Stimulated activated CD4-positive, alpha-beta T cell treated with anti-CD3 and anti-CD28 coated beads, Interleukin-1b, Interleukin-23, amount 100 ng/mL, for 4 hours (primary cell): ENCODE data around the gene MGAT5B.

Experiments used
- DNase-seq, 2 donors: peaks; one replicate each; pipeline ENCODE4 v3.0.0-alpha.2; 2020; ENCODE audit warnings: low read depth in 2 of 2

Gene MGAT5B

DNA sequence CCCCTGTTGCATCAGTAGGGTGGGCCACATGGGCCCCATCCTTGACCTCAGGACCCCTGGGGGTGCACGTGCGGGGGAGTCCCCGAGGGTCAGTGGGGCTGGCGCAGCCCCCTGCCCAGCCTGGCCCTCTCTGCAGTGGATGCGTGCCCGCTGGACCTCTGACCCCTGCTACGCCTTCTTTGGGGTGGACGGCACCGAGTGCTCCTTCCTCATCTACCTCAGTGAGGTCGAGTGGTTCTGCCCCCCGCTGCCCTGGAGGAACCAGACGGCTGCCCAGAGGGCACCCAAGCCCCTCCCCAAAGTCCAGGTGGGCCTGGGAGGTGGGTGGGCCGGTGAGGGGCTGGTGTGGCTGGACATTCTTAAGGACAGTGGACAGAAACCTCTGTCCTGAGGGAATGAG is 35.9 kb downstream of the MGAT5B start:
- DNase-seq, result no peak

DNA sequence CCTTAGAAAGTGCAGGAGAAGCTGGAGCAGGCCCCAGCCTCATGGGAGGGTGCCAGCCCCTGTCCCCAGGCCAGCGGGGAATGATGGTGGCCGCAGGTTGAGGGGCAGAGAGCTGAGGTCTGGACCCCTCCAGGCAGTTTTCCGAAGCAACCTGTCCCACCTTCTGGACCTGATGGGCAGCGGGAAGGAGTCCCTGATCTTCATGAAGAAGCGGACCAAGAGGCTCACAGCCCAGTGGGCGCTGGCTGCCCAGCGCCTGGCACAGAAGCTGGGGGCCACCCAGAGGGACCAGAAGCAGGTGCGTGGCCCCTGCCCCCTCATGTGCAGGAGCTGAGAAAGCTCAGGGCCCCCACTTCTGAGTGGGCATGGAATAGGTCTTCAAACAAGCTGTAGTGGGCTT is 36.8 kb downstream of the MGAT5B start:
- DNase-seq, result no peak

DNA sequence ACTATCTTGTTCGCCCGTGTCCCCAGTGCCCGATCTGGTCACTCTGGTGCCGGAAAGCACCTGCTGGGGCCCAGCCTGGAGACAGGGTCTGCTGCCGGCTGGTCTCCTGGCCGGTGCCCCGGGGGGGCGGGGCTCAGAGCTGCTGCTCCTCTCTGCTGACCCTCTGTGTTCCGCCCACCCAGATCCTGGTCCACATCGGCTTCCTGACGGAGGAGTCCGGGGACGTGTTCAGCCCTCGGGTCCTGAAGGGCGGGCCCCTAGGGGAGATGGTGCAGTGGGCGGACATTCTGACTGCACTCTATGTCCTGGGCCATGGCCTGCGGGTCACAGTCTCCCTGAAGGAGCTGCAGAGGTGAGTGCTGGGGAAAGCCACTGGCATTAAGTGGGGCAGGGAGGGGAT is 37.6 kb downstream of the MGAT5B start:
- no peak for DNase-seq

DNA sequence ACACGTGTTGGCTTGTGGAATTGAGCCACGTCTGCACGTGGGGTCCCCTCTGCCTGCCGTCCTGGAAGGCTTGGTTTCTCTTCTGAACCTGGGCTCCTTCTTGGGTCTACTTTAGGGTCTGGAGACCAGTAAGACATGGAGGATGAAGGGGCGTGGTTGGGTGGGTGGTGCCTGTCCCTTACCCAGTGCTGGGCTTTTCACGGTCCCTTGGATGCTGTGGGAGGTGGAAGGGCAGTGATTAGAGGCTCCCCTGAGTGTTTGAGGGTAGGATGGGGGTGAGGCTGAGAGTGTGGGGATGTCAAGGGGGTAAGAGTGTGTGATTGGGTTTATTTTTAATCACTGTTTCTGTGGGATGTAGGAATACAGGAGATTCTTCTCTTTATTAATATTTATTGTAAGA is 38.3 kb downstream of the MGAT5B start:
- no peak for DNase-seq

DNA sequence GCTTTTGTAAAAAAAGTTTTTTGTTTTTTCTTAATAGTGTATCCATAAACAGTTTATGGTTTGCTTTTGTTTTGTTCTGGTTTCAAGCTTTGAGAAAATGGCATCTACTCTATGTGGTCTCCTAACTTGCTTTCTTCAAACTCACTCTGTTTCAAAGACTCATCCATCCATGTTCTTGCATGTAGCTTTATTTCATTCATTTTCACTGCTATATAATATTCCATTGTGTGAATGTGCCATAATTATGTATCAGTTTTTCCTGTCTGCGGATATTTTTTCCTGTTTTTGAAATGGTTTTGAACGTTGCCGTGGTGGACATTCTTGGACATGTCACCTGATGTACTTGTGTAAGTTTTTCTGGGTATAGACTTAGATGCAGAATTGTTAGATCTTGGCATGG is 39.1 kb downstream of the MGAT5B start:
- DNase-seq, result no peak

DNA sequence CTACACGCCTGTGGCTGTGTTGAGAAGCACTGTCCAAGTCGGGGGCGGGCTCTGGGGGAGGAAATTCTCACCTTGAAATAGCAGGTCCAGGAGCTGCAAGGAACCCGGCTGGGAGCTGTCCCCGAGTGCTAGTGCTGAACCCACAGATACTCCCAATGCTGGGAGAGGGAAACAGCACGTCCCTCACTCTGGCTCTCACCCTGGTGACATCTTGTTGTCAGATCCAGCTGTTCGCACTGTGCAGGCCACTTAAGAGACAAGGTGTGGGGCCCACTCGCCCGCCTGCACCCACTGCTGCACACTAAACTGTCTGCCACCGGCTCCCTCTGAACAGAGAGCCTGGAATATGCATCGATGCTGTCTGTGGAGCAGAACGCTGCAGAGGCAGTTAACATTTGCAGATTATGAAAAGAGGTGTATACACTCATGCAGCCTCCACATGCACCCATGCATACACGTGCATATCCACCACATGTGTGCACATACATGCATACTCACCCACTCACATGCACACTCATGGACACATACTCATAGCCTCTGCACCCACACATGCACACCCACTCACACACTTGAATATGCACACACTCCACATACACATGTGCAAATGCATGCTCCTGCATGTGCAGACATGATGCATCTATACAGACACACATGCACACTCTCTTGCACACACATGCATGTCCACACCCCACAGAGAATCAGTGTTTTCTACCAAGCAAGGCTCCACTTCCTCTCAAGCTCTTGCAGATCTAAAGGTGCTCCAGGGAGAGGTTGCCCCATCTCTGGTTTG is 42.0 kb downstream of the MGAT5B start:
- peak in 1 of 2 donors; percentile 14 for DNase-seq

DNA sequence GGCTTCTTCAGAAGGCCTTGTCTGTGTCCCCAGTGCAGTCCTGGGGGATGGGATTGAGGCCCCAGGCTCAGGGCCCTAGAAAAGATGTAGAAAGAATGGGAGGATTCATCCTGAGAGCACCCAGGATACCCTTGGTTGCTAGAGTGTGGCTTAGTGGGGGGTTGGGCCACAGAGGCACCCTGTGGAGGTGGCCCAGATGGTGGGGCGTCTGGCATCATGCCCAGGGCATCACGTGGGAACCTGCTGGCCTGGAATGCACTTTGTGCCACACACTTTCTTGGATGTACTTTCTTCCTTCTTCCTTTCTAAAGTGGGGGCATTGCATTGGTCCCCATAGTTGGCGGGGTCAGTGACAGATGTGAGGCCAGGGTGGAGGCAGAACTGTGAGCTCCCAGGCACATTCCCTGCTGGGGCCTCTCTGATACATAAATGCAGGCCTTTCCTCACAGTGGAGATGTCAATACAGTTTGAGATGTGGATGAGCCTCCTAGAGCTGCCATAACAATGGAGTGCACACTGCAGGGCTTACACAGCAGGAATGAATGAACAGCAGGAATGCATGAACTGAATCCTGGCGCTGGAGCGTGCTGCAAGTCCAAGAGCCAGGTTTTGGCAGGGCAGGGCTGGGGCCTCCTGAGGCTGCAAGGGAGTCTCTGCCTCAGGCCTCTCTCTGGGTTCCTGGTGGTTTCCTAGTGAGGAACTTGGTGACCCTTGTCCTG is 43.3 kb downstream of the MGAT5B start:
- DNase-seq, result no peak

DNA sequence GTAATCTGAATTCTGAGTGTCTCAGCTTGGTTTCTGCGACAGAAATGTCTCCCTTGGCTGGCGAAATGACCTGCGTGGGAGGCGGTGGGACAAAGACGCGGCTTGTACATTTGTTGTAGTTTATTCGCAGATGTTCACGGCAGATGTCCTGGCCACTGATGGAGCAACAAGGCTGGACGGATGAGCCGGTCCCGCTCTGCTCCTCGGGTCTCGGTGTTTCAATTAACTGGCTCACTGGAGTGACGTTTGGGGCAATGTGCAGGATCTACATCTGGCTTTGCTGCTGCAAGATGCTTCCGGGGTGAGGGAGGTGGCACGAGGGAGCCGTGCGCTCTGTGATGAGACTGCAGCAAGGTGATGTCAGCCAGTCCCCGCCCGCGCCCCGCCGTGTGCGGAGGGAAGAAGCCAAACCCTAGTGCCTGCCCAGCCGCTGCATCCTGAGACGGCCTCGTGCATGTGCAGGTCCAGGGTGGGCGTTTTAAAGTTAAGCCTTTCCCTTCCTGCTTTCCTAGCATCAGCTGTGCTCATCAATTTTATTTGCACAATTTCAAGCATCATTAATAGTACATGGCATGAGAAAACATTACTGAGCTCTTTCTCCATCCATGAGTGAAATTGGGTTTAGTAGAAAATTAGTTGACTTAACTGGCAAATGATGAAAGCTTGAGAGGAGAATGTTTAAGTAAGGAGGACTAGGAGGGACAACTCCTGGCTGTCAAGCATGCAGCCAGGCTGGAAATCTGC is 44.4 kb downstream of the MGAT5B start:
- no peak for DNase-seq

DNA sequence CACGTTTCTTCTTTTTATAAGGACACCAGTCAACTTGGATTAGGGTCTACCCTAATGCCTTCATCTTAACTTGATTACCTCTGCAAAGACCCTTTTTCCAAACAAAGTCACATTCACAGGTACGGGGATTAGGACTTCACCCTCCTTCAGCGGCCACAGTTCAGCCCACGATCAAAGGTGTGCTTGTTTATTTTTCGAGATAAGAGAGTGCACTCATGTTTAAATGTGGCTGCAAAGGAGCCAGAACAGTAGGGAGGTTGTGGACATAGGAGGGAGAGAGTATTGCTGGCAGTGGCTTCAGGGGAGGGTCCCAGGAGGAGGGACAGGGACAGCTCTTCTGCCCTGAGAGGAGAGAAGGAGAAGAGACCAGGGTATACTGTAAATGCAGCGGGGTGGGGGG is 46.7 kb downstream of the MGAT5B start:
- no peak for DNase-seq

DNA sequence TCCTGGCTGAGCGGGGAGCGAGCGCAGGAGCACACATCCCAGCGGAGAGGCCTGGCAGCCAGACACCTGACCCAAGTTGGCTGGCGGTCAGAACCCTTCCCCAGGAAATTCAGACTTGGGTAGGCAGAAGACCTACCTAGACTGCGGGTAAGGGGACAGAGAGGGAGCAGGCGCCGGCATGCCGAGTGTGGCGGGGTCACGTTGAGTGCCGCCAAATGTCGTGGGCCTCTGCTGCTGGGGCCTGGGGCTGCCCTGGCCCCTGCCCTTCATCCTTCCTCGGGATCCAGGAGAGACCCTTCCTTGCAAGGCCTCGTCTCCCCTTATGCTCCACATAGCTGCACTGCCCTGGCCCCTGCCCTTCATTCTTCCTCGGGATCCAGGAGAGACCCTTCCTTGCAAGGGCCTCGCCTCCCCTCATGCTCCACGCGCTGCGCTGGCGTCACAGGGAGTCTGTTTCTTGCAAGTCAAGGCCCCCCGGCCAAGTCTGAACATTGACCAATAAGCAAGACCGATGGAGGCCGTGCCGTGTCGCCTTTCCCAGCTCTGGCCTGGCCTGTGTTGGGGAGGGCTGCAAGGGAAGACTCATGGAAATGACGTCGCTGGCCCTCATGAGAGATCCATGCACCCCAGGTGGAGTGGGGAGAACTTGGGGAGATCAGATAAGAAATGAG is 47.8 kb downstream of the MGAT5B start:
- no peak for DNase-seq

DNA sequence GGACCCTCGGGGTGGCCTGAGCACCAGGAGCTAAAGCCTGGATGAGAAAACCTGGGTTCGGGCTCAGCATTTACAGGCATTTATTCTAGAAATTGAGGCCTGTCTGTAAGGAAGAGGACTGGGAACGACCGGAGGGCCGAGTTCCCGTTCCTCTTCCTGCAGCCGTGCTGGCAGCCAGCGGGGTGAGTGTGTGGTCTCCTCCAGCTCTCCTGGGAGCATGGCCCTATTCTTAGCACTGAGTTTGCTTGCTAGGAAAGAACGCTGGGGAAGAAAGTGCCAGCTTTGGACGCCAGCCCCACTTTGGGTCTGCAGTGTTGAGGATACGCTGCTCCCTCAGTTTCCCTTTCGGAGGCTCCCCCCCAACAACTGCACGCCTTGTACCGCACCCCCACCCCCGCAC is 49.6 kb downstream of the MGAT5B start:
- no peak for DNase-seq

DNA sequence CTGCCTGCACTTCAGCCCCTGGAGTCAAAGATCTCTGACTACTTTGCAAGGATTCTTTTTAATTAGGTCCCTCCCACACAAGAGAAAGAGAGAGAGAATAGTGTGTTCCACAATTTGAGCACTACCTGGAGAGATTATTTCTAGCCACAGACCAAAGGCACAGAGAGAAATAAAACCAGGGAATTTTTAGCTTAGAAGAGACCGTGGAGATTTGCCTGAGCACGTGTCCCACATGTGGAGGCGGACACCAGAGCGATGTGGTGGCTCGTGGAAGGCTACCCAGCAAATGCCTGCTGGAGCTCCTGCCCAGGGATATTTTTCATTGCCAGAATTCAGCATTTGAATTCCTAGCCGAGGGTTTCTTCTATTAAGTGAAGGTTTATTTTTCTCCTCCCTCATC is 50.6 kb downstream of the MGAT5B start:
- no peak for DNase-seq

DNA sequence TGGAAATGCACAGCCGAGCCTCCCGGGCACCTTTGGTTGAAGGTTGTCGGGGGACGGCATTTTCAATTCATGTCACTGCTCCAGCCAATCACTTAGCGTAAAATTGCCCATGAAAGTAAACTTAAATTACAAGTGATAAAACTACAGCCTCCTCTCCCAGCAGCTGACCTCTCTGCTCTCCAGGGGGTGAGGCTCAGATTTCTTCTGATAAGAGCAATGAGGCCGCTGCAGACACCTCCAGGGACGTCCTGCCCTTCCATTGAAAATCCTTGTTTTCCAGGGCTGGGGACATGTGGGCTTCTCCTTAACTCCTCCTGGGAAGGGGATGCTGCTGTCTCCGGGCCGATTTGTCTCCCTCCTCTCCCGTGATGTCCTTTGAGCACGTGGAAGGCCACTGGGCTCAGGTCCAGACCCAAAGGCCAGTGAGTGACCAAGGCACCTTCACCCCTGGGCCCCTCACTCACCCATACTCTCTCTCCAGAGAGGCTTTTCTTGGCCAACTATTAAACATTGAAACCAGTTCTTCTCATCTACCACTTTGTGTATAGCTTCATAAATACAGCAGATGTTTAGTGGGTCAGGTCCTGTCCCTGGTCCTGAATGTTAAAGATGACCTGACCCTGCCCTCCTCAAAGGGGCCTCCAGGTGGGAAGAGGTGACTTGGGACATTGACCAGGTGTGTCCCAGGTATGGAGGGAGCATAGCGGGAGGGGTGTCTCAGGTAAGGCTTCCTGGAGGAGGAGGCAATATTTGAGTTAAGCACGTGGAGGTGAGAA is 52.3 kb downstream of the MGAT5B start:
- no peak for DNase-seq

DNA sequence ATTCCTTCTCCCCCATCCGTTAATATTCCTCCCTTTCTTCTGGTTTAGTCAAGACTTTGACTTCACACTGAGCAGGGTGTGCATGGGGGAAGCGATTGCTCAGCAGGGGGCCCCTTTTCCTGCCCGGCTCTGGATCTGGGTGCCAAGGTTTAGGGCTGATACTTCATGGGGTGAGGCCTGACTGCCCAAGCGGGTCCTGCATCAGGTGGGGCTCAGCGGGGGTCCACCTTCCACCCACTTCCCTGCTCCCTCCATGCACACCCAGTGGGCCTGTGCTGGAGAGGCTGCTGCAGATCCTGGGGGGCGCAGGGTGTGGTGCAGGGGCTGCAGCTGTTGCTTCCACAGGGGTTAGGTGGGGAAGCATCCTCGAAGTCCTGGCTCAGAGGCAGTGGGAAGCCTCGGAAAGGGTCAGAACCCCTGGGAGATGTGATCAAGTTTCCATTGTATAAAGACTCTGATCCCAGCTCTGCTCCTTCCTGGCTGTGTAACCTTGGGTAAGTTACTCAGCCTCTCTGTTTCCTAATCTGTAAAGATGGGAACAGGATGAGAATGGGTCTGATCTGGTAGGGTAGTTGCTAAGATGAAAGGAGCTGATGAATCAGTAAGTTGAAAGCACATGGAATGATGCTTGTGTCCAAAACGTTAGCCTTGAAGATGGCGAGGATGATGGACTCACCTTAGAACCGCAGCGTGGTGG is 53.3 kb downstream of the MGAT5B start:
- DNase-seq, result no peak

DNA sequence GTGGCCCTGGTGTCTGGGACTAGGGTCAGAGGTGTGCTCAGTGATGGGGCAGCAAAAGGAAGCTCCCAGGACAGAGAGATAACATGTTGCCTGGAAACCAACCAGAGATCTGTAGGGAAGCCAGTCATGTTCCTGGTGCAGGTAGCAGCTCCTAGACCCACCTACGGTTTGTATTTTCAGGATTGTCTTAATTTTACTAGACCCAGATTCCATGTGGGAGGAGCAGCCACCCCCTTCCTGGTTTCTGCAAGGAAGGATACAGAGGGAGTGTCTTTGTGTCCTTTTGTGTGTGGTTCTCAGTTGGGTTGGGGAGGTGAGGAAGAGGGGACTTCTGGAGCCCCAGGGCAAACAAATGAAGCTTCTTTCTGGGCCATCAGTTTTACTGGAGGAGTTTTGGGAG is 53.9 kb downstream of the MGAT5B start:
- no peak for DNase-seq

DNA sequence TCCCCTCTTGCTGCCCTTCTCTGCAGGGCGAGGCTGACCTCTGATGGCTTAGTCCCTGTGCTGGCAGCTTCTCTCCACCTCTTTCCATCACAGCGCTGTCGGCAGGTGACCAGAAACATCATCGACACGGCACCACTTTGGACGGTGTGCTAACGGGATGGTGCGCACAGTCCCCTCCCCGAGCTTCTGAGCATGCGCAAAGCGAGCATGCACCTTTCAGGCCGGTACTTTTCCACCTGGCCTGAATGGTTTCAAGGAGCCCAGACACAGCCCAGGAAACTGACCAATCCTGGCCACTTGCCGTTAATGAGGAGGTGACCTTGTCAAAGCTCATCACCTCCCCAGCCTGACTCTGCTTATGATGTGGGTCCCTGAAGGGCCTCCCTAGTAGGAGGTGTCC is 54.8 kb downstream of the MGAT5B start:
- no peak for DNase-seq

DNA sequence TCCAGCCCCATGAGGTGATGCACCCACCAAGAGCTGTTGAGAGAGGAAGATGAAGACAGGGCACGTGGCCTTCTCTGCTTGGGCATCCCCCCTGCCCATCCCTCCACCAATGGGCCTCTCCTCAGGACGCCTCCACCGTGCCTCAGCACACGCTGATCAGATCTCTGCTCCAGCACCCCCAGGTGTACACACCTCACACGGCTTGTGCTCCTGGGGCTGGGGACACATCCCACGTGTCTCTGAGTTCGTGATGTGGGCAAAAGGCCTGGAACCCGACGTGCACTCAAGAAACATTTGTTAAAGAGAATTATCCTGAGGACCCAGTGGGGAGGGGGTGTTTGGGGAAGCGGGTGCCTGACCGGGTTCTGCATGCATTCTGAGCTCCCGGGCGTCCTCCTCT is 55.3 kb downstream of the MGAT5B start:
- DNase-seq, result no peak

DNA sequence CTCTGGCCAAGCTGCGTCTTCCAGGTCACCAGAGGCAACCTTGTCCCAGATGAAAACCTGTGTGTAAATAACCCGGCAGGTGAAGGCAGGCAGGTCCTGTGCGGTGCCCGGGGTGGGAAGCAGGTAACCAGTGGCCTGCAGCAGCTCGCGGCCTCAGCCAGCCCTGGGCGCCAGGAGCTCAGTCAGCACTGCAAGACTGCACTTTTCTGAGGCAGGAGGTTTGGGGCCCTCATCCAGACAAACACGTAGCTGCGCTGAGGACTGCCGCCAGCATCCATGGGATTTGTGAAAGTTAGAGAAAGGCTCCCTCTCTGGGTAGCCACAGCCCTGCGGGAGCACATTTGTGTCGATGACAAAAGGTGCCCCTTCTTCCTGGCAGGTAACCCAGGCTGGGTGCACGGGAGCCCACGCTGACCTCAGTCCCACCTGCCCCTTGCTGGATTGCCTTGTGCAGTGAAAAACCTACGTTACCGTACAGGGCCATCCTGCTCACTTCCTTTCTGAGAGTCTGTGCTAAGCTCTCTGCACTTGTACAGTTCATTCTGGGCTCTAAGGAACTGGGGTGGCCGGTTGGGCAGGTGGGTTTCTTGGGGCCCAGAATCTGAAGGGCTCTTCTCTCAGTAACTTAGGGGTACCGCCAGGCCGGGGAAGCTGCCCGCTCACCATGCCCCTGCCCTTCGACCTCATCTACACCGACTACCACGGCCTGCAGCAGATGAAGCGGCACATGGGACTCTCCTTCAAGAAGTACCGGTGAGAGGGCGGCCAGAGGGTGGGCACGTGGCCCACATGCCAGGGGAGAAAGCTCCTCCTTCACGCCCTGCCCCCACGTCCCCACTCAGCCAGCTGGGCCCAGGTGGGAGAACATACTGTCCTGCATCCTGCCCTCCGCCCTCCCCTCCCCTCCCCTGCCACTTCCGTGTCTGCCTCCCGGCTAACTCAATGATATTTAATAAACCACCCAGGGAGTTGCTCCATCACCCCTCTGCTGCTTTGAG is 56.4 kb downstream of the MGAT5B start:
- no peak for DNase-seq

DNA sequence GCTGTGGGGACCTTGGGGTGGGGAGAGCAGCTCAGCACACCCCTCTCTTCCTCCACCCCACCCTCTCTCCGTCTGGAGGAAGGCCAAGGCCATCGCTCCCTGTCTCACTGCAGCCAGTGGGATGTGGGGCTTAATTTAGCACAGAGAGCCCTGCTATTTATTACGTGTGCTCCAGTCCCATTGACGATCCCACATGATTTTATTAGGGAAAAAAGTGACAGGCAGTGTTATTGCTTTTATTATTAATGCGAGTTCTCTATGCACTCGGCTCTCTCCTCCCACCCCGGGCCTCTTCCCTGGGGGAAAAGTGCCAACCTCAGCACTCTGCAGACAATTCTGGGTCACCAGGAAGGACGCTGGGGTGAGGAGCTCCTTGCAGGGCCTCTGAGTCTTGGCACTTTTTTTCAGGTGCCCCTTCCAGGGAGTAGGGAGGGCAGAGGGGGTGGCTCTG is 57.3 kb downstream of the MGAT5B start:
- no peak for DNase-seq
